ENCODE results near the gene FECH. TPM values are rescaled to one million over a fixed set of nuclear protein-coding genes. Genes with fewer than 3 reads are reported as not detected.

The FECH gene
- total and polyA plus RNA-seq, 10 of the 15 experiments (the other 5 are each of a cell fraction or from before 2014, with no cell fraction given), result 9.9 to 50.0 (median 30.1) TPM

DNA sequence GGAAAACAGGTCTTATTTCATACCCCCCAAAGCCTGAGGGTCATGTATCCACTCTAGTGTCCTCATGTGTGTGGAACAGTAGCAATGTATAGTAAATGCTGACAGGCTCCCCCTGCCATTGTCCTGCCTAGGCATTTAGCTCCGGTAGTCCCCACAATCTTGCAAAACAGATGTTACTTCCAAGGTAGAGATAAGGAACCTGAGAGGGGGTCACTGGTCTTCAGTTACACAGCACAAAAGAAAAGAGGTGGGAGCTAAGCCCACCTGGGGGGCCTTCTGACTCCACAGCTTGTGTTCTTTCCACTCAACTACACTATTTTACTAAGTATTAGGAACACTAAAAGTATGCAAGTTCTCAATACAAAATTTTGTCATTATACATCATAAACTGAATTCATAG lies 17.4 kb upstream of the FECH start:
- Histone ChIP-seq H3K9ac (ENCODE audit: control insufficient read depth, insufficient read depth, low read length) (no peak overlapping the region), H3K36me3 (ENCODE audit: control insufficient read depth in 2 of 2, insufficient read depth in 2 of 2, low read length in 1 of 2) (peaks cover 14 to 45% of the 10 kb centered on the region in 2 experiments), H3K9me3 (replicated peaks; ENCODE audit: control insufficient read depth, insufficient read depth, low read length) (no peaks in the 10 kb centered on the region), H3K4me3 (no peak overlapping the region), H3K79me2 (ENCODE audit: control insufficient read depth, insufficient read depth, low read length) (no peaks in the 10 kb centered on the region), H2AFZ (ENCODE audit: control insufficient read depth, low read depth, low read length) (no peak overlapping the region), H4K20me1 (ENCODE audit: control insufficient read depth, insufficient read depth) (no peaks in the 10 kb centered on the region), H3K27me3 (replicated peaks in 1 of 2; ENCODE audit: control insufficient read depth in 2 of 2, insufficient read depth in 2 of 2, low read length in 1 of 2) (no peaks in the 10 kb centered on the region), H3K4me1 (ENCODE audit: control insufficient read depth, insufficient read depth, low read length) (no peaks in the 10 kb centered on the region), H3K27ac (ENCODE audit: control insufficient read depth, insufficient read depth) (no peak overlapping the region), H3K4me2 (ENCODE audit: control insufficient read depth, insufficient read depth) (no peak overlapping the region)
- no TSS peak for BruUV-seq (replicated peaks)
- in situ Hi-C loops (cut with MboI) (no loop called here), intact Hi-C loops (cut with micrococcal nuclease; ENCODE audit: unreplicated experiment) (no loop called here)
- CTCF ChIA-PET, result no interaction called here
- 100% methylated on average over 1 of the region's 1 CpG for WGBS (ENCODE audit: insufficient coverage, insufficient replicate concordance, low lambda C conversion rate, missing lambda C conversion rate)
- SMC1A ChIA-PET (ENCODE audit: uncharacterized antibody, unreplicated experiment), result no interaction called here
- TF ChIP-seq IKZF2 (IDR thresholded peaks at IDR 0.05) (no peak), HDGF (IDR thresholded peaks at IDR 0.05) (no peak), KAT2A (conservative IDR thresholded peaks at IDR 0.05; ENCODE audit: control insufficient read depth, low read depth, low read length) (no peak), ESRRA (IDR thresholded peaks at IDR 0.05; ENCODE audit: low read length) (no peak), GATAD2B (conservative IDR thresholded peaks at IDR 0.05; ENCODE audit: low read depth) (no peak), FOXK2 (IDR thresholded peaks at IDR 0.05) (no peak), PAX8 (IDR thresholded peaks at IDR 0.05) (no peak), SIX5 (IDR thresholded peaks at IDR 0.05; ENCODE audit: low read depth, low read length, severe bottlenecking) (no peak), MTA2 (IDR thresholded peaks at IDR 0.05; ENCODE audit: low read depth) (no peak), SREBF1 (IDR thresholded peaks at IDR 0.05; ENCODE audit: low read length) (no peak), MTA3 (IDR thresholded peaks at IDR 0.05; ENCODE audit: borderline replicate concordance, low read length) (no peak), TCF7 (IDR thresholded peaks at IDR 0.05; ENCODE audit: borderline replicate concordance) (no peak), ZNF274 (IDR thresholded peaks at IDR 0.05; ENCODE audit: insufficient read depth, insufficient read length) (no peak)
- TF ChIP-seq, protein P1, sequence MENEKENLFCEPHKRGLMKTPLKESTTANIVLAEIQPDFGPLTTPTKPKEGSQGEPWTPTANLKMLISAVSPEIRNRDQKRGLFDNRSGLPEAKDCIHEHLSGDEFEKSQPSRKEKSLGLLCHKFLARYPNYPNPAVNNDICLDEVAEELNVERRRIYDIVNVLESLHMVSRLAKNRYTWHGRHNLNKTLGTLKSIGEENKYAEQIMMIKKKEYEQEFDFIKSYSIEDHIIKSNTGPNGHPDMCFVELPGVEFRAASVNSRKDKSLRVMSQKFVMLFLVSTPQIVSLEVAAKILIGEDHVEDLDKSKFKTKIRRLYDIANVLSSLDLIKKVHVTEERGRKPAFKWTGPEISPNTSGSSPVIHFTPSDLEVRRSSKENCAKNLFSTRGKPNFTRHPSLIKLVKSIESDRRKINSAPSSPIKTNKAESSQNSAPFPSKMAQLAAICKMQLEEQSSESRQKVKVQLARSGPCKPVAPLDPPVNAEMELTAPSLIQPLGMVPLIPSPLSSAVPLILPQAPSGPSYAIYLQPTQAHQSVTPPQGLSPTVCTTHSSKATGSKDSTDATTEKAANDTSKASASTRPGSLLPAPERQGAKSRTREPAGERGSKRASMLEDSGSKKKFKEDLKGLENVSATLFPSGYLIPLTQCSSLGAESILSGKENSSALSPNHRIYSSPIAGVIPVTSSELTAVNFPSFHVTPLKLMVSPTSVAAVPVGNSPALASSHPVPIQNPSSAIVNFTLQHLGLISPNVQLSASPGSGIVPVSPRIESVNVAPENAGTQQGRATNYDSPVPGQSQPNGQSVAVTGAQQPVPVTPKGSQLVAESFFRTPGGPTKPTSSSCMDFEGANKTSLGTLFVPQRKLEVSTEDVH (IDR thresholded peaks at IDR 0.05; ENCODE audit: low read depth, partially characterized antibody), result no peak
- TF ChIP-seq, protein P2, sequence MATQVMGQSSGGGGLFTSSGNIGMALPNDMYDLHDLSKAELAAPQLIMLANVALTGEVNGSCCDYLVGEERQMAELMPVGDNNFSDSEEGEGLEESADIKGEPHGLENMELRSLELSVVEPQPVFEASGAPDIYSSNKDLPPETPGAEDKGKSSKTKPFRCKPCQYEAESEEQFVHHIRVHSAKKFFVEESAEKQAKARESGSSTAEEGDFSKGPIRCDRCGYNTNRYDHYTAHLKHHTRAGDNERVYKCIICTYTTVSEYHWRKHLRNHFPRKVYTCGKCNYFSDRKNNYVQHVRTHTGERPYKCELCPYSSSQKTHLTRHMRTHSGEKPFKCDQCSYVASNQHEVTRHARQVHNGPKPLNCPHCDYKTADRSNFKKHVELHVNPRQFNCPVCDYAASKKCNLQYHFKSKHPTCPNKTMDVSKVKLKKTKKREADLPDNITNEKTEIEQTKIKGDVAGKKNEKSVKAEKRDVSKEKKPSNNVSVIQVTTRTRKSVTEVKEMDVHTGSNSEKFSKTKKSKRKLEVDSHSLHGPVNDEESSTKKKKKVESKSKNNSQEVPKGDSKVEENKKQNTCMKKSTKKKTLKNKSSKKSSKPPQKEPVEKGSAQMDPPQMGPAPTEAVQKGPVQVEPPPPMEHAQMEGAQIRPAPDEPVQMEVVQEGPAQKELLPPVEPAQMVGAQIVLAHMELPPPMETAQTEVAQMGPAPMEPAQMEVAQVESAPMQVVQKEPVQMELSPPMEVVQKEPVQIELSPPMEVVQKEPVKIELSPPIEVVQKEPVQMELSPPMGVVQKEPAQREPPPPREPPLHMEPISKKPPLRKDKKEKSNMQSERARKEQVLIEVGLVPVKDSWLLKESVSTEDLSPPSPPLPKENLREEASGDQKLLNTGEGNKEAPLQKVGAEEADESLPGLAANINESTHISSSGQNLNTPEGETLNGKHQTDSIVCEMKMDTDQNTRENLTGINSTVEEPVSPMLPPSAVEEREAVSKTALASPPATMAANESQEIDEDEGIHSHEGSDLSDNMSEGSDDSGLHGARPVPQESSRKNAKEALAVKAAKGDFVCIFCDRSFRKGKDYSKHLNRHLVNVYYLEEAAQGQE (IDR thresholded peaks at IDR 0.05; ENCODE audit: low read depth, low read length), result no peak
- DNase-seq (ENCODE audit: low read depth, low spot score) (no peak), ATAC-seq (no peak), FAIRE-seq (no peak)
- RAD21 ChIA-PET (ENCODE audit: unreplicated experiment), result no interaction called here
- POLR2A ChIA-PET, result no interaction called here

All from GM12878 (cell line).